ENCODE data around the gene ILDR2.

The ILDR2 gene

GRCh38 chr1:166918956-166919316 lies 56.4 kb downstream of the ILDR2 start:
- TF ChIP-seq CTCF (IDR thresholded peaks at IDR 0.05; ENCODE audit: low read depth, low read length, missing control alignments), result no peak
- in situ Hi-C loops (cut with HindIII; ENCODE audit: low sequenced_read_pairs), result no loop called here
- DNase-seq (ENCODE audit: low read depth), result no peak
- no peak overlapping the region for H3K4me3 ChIP-seq (ENCODE audit: low read depth, low read length)

GRCh38 chr1:166918088-166918955 lies 57.0 kb downstream of the ILDR2 start:
- DNase-seq (ENCODE audit: low read depth), result no peak
- no peak for TF ChIP-seq CTCF (IDR thresholded peaks at IDR 0.05; ENCODE audit: low read depth, low read length, missing control alignments)
- in situ Hi-C loops (cut with HindIII; ENCODE audit: low sequenced_read_pairs), result no loop called here
- H3K4me3 ChIP-seq (ENCODE audit: low read depth, low read length), result no peak overlapping the region

- H3K4me3 ChIP-seq (ENCODE audit: low read depth, low read length), result no peak overlapping the region
- TF ChIP-seq CTCF (IDR thresholded peaks at IDR 0.05; ENCODE audit: low read depth, low read length, missing control alignments), result no peak
- peak; percentile 51 for DNase-seq (ENCODE audit: low read depth)
- in situ Hi-C loops (cut with HindIII; ENCODE audit: low sequenced_read_pairs), result no loop called here
Measured at GRCh38 chr1:166915941-166916340, 59.4 kb downstream of the ILDR2 start.

DNA sequence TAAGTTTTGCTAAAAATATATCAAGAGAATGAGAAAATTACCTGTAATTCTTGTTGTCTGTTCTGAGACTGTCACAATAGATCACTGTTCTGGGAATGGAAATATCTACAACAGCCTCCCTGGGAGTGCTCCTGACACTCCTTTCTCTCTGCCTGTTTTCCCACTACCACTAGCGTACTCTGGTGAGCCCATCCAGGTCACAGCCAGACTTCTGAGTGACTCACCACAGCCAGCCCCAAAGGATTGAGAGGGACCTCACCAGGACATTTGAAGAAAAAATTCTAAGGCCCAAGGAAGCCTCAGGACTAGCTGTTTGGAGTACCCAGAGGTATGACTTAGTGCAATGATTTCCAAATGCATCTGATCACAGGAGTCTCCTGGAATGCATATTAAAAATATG lies 60.3 kb downstream of the ILDR2 start:
- DNase-seq (ENCODE audit: low read depth), result no peak
- TF ChIP-seq CTCF (IDR thresholded peaks at IDR 0.05; ENCODE audit: low read depth, low read length, missing control alignments), result no peak
- in situ Hi-C loops (cut with HindIII; ENCODE audit: low sequenced_read_pairs), result no loop called here
- H3K4me3 ChIP-seq (ENCODE audit: low read depth, low read length), result no peak overlapping the region

DNA sequence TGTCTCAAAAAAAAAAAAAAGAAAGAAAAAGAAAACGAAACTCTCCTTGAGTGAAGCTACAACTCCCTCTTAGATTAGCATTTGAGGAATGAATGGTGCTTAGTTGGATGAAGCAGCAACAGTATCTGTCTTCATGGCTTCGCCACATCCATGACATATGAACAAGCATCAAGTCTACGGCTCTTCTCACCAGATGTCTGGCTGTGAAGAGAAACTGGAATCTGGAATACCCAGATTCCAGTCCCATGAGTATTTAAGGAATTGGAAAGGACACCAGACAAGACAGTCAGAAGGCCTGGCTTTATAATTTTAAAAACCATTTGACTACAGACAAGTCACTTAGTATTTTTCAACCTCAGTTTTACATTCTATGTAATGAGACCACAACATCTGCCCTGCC lies 61.2 kb downstream of the ILDR2 start:
- no peak overlapping the region for H3K4me3 ChIP-seq (ENCODE audit: low read depth, low read length)
- no peak for DNase-seq (ENCODE audit: low read depth)
- no peak for TF ChIP-seq CTCF (IDR thresholded peaks at IDR 0.05; ENCODE audit: low read depth, low read length, missing control alignments)
- in situ Hi-C loops (cut with HindIII; ENCODE audit: low sequenced_read_pairs), result no loop called here

GRCh38 chr1:166911624-166912023 lies 63.7 kb downstream of the ILDR2 start:
- H3K4me3 ChIP-seq (ENCODE audit: low read depth, low read length), result no peak overlapping the region
- DNase-seq (ENCODE audit: low read depth), result no peak
- in situ Hi-C loops (cut with HindIII; ENCODE audit: low sequenced_read_pairs), result no loop called here
- TF ChIP-seq CTCF (IDR thresholded peaks at IDR 0.05; ENCODE audit: low read depth, low read length, missing control alignments), result no peak

All from astrocyte of the cerebellum (primary cell).